A549 (cell line): ENCODE data around the gene CD8B. TPM values are rescaled to one million over a fixed set of nuclear protein-coding genes. Genes with fewer than 3 reads are reported as not detected.
"Not testable (repeated sequence)": the region's sequence is repeated elsewhere in the genome, so short reads cannot be mapped to it uniquely, and the experiment has no call there.

Experiments
- ATAC-seq, 2 experiments: fragments of 200-7000 bp in 1 of 2; fragments of >200 bp in 1 of 2; cut with Nextera tagmentation in 1 of 2; cut with Tn5 transposase in 1 of 2; 3 replicates each; pipeline versions ENCODE4 v1.8.0 to v1.9.1; 2018 to 2020; ENCODE audit warnings: mild to moderate bottlenecking in 1 of 2, moderate library complexity in 1 of 2
- CTCF ChIA-PET: fragments of 300-600 bp; sonication (Branson Sonifier 250); formaldehyde crosslinking; extraction: SDS; loops from one replicate; lab custom pipeline; 2021; ENCODE audit warnings: antibody characterized with exemption, inconsistent platforms; lab: Yijun Ruan, JAX
- POLR2A ChIA-PET: fragments of 350-600 bp; formaldehyde crosslinking; extraction: SDS; loops from one replicate; lab custom pipeline; 2021; ENCODE audit warnings: antibody characterized with exemption, inconsistent platforms; lab: Yijun Ruan, JAX
- DNase-seq, 2 experiments: peaks; one replicate each; pipeline versions ENCODE4 v3.0.0 to v3.0.0-alpha.2; 2011 to 2016; ENCODE audit warnings: low read depth in 1 of 2, low spot score in 1 of 2
- FAIRE-seq: peaks from 2 replicates; lab custom pipeline; 2011; peaks lifted over from hg19 to GRCh38; lab: Jason Lieb, UNC
- H3K27ac ChIP-seq, 2 experiments: fragments of >200 bp; sonication (Bioruptor Twin); formaldehyde crosslinking; 3 replicates each; pipeline ENCODE4 v1.5.1; 2016 to 2017
- H3K4me1 ChIP-seq: fragments of >200 bp; sonication (Bioruptor Twin); formaldehyde crosslinking; 3 replicates; pipeline ENCODE4 v1.6.1; 2016
- H3K4me2 ChIP-seq: fragments of >200 bp; sonication (Bioruptor Twin); formaldehyde crosslinking; 3 replicates; pipeline ENCODE4 v1.6.1; 2016
- H3K4me3 ChIP-seq: fragments of >200 bp; sonication (Bioruptor Twin); formaldehyde crosslinking; 3 replicates; pipeline ENCODE4 v1.5.1; 2016
- H3K9me3 ChIP-seq: fragments of >200 bp; sonication (Bioruptor Twin); formaldehyde crosslinking; 3 replicates; pipeline ENCODE4 v1.6.1; 2016
- WGBS: methylation state at CpG from one replicate; pipeline ENCODE4 v1.1.6; 2017; ENCODE audit errors: missing lambda C conversion rate; 5-methylcytosine and 5-hydroxymethylcytosine counted together
- polyA plus RNA-seq, 4 experiments: library from polyadenylated mRNA; depleted of rRNA in 3 of 4; stranded (reverse); fragments of >200 nt; fragmentation: RNase III in 1 of 4; extraction: RNeasy Plus Mini Kit Qiagen cat#74134 plus additional on column Dnase treatment in 1 of 4; gene quantifications; 2 replicates in 3 of 4; 3 replicates in 1 of 4; pipeline ENCODE4 v1.2.3, GENCODE V29; 2011 to 2017

The CD8B gene
- polyA plus RNA-seq, 2 of the 4 experiments (the other 2 are of a cell fraction), result not detected

- CTCF ChIA-PET, DNase-seq, H3K4me2 ChIP-seq, H3K4me3 ChIP-seq, H3K4me1 ChIP-seq, H3K9me3 ChIP-seq, FAIRE-seq, ATAC-seq, H3K27ac ChIP-seq, POLR2A ChIA-PET: not testable (repeated sequence)
- WGBS, result 79% methylated on average over 11 of the region's 11 CpGs
Observed at GRCh38 chr2:86861175-86861574, 511 bp downstream of the CD8B start.

GRCh38 chr2:86860573-86860972, 1.1 kb downstream of the CD8B start:
- CTCF ChIA-PET, result not testable (repeated sequence)

GRCh38 chr2:86857688-86858087, 4.0 kb downstream of the CD8B start:
- ATAC-seq, DNase-seq, POLR2A ChIA-PET: not testable (repeated sequence)

More at GRCh38 chr2:86860573-86860972, 1.1 kb downstream of the CD8B start:
- ATAC-seq, FAIRE-seq, H3K27ac ChIP-seq, DNase-seq, POLR2A ChIA-PET, H3K4me3 ChIP-seq, H3K4me2 ChIP-seq, H3K4me1 ChIP-seq, H3K9me3 ChIP-seq: not testable (repeated sequence)
- WGBS, result 77% methylated on average over 8 of the region's 8 CpGs

GRCh38 chr2:86856498-86856897, 5.2 kb downstream of the CD8B start:
- WGBS, result 44% methylated on average over 1 of the region's 4 CpGs
- POLR2A ChIA-PET, H3K4me2 ChIP-seq, H3K4me3 ChIP-seq, H3K9me3 ChIP-seq, H3K4me1 ChIP-seq, DNase-seq, H3K27ac ChIP-seq, ATAC-seq, CTCF ChIA-PET, FAIRE-seq: not testable (repeated sequence)

More at GRCh38 chr2:86857688-86858087, 4.0 kb downstream of the CD8B start:
- H3K4me1 ChIP-seq, CTCF ChIA-PET, H3K4me3 ChIP-seq, H3K4me2 ChIP-seq, FAIRE-seq, H3K27ac ChIP-seq, H3K9me3 ChIP-seq: not testable (repeated sequence)
- 61% methylated on average over 5 of the region's 5 CpGs for WGBS

GRCh38 chr2:86855981-86856380, 5.7 kb downstream of the CD8B start:
- POLR2A ChIA-PET, H3K4me2 ChIP-seq, DNase-seq, H3K9me3 ChIP-seq, FAIRE-seq, H3K4me3 ChIP-seq, CTCF ChIA-PET, H3K27ac ChIP-seq, H3K4me1 ChIP-seq, ATAC-seq: not testable (repeated sequence)
- WGBS, result 69% methylated on average over 6 of the region's 6 CpGs

GRCh38 chr2:86851581-86851980, 10.1 kb downstream of the CD8B start:
- WGBS, result 40% methylated on average over 4 of the region's 4 CpGs
- DNase-seq, H3K4me2 ChIP-seq, H3K4me1 ChIP-seq, ATAC-seq, H3K4me3 ChIP-seq, CTCF ChIA-PET, H3K9me3 ChIP-seq, POLR2A ChIA-PET, FAIRE-seq, H3K27ac ChIP-seq: not testable (repeated sequence)

GRCh38 chr2:86842607-86843234, 19.0 kb downstream of the CD8B start:
- POLR2A ChIA-PET, H3K27ac ChIP-seq, H3K4me3 ChIP-seq, H3K4me1 ChIP-seq, DNase-seq, ATAC-seq, H3K9me3 ChIP-seq, FAIRE-seq, CTCF ChIA-PET, H3K4me2 ChIP-seq: not testable (repeated sequence)
- 68% methylated on average over 6 of the region's 6 CpGs for WGBS

GRCh38 chr2:86841330-86841729, 20.4 kb downstream of the CD8B start:
- CTCF ChIA-PET, ATAC-seq: not testable (repeated sequence)
- WGBS, result 67% methylated on average over 7 of the region's 8 CpGs

GRCh38 chr2:86839871-86840548, 21.7 kb downstream of the CD8B start:
- H3K4me1 ChIP-seq, result peaks cover 13% of the 10 kb centered on the region
- DNase-seq, H3K4me3 ChIP-seq, H3K27ac ChIP-seq, CTCF ChIA-PET, POLR2A ChIA-PET, H3K4me2 ChIP-seq, H3K9me3 ChIP-seq, FAIRE-seq, ATAC-seq: not testable (repeated sequence)
- 86% methylated on average over 9 of the region's 11 CpGs for WGBS

More at GRCh38 chr2:86841330-86841729, 20.4 kb downstream of the CD8B start:
- H3K9me3 ChIP-seq, H3K27ac ChIP-seq, FAIRE-seq, POLR2A ChIA-PET, H3K4me3 ChIP-seq, DNase-seq, H3K4me2 ChIP-seq: not testable (repeated sequence)
- peaks cover 13% of the 10 kb centered on the region for H3K4me1 ChIP-seq

GRCh38 chr2:86839455-86839854, 22.2 kb downstream of the CD8B start:
- H3K4me3 ChIP-seq, FAIRE-seq, H3K27ac ChIP-seq, DNase-seq, ATAC-seq, CTCF ChIA-PET, POLR2A ChIA-PET, H3K4me2 ChIP-seq, H3K9me3 ChIP-seq: not testable (repeated sequence)
- H3K4me1 ChIP-seq, result peaks cover 13% of the 10 kb centered on the region
- WGBS, result 97% methylated on average over 7 of the region's 7 CpGs

GRCh38 chr2:86837714-86838113, 24.0 kb downstream of the CD8B start:
- H3K4me3 ChIP-seq, CTCF ChIA-PET, POLR2A ChIA-PET, FAIRE-seq, DNase-seq, H3K9me3 ChIP-seq: not testable (repeated sequence)
- peaks cover 13% of the 10 kb centered on the region for H3K4me1 ChIP-seq
- peak overlapping the region; percentile 83 for H3K4me2 ChIP-seq
- H3K27ac ChIP-seq, result peak overlapping the region; percentile 70 to 85; a peak in 5 of 6 replicates
- ATAC-seq, result peak; percentile 14 to 15; a peak in 2 of 6 replicates
- 59% methylated on average over 5 of the region's 7 CpGs for WGBS
